Islet of Langerhans (tissue), 1 donor: ENCODE measurements around the gene CBFA2T2.
"Not testable (repeated sequence)": the region's sequence is repeated elsewhere in the genome, so short reads cannot be mapped to it uniquely, and the experiment has no call there.

Experiments
- FAIRE-seq: peaks from one replicate; lab custom pipeline; 2011; peaks lifted over from hg19 to GRCh38; lab: Jason Lieb, UNC

CBFA2T2 gene

DNA sequence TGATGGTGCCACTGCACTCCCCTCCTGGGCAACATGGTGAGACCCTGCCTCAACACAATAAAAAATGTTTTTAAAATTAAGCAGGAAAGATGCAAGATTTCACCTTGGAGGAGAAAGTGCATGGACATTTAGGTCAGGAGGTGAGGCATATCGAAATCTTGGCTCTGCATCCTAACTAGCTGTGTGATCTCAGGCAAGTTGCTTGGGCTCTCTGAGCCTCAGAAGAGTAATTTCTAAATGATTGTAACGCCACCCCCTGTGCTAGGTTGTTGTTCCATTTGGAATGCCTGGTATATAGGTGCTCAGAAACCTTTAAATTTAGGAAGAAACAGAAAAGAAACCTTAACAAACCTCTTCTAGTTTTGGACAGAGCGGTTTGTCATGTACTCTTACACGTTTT is 136.3 kb downstream of the CBFA2T2 start:
- FAIRE-seq: no peak

- FAIRE-seq: no peak
Observed at GRCh38 chr20:33627577-33628216, 137.8 kb downstream of the CBFA2T2 start.

DNA sequence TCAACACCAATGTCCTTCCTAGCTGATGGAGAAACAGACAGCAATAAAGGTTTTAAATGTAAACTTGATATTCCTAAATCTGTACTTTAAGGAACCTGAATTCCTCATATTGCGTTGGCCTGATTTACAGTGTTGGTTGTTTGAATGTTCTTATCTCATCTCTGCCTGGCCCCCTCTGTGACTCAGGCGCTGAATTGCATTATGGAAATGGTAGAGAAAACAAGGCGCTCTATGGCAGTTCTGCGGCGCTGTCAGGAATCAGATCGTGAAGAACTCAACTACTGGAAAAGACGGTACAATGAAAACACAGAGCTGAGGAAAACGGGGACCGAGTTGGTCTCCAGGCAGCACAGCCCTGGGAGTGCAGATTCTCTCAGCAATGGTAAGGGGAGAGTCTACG is 139.6 kb downstream of the CBFA2T2 start:
- FAIRE-seq: no peak

DNA sequence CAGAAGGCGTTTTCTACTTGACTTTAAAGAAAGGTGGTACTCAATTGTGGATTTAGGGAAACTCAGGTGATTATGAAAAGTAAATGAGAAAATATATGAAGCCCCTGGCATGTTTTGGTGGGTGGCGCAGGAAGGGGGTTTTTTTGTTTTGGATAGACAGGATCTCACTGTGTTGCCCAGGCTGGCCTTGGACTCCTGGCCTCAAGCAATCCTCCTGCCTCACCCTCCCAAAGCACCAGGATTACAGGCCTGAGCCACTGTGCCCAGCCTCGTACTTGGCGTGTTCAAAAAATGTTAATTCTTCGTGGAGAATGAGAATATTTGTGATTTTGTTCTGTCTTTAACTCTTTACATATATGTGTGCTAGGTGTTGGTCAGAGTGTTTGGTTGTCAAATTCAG is 140.1 kb downstream of the CBFA2T2 start:
- FAIRE-seq: no peak

DNA sequence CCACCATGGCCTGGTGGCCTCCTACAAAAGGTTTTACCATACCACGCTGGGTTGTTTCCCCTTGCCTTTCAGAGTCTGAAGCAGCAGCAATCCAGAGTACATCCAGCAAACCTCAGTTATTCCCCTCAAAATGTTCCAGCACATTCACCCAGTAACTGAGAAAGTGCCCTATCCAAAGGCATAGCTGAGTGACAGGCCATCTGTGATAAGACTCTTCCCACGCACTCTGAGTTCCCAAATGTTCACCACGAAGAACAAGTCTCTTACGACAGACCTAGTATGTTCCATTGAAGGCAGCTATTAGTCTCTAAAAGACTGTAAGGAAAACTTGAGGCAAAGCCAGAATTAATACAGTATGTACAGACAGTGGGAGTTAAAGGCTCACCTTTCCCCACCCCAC is 140.6 kb downstream of the CBFA2T2 start:
- no peak for FAIRE-seq

GRCh38 chr20:33631910-33632309 is 142.0 kb downstream of the CBFA2T2 start:
- FAIRE-seq: not testable (repeated sequence)

DNA sequence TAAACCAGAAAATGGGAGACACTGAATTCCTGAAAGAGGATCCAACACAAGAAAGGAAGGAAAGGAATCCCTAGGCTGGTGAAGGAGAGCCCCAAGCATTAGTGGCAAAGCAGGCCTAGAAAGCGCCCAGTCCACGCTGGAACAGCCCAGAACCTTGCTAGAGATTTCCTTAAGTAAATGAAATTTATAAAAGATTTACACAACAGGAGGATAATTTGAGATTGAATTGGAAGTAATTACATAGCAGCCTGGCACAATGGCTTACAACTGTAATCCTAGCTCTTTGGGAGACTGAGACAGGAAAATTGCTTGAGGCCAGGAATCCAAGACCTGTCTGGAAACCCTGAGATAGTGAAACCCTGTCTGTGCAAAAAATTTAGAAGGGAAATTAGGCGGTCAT is 145.4 kb downstream of the CBFA2T2 start:
- no peak for FAIRE-seq

- no peak for FAIRE-seq
Observed at GRCh38 chr20:33636776-33637175, 146.9 kb downstream of the CBFA2T2 start.

- FAIRE-seq: no peak
Observed at GRCh38 chr20:33640287-33640686, 150.4 kb downstream of the CBFA2T2 start.

DNA sequence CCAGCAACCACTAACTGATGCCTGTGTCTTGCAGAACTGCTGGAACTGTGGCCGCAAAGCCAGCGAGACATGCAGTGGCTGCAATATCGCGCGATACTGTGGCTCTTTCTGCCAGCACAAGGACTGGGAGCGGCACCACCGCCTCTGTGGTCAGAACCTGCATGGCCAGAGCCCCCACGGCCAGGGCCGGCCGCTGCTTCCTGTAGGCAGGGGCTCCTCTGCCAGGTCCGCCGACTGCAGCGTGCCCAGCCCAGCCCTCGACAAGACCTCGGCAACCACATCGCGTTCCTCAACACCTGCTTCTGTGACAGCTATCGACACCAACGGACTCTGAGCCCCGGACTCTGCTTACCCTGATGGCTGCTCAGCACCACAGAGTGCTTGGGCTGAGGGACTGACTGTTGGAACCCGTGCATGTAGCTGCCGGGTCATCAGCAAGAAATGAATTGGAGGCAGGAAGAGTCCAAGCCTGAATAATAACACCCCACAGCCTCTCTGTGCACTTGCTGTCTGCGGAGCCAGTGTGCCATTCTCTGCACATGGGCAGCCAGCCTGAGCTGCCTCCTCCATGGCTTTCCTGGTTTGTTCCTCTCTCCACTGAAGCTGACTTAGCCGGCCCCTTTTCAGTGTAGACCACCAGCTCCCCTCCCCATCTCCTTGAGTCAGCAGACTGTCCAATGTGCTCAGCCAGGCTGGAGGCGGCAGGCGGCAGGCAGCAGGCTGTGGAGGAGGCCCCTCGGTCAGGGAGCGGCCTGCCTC is 154.6 kb downstream of the CBFA2T2 start:
- no peak for FAIRE-seq

DNA sequence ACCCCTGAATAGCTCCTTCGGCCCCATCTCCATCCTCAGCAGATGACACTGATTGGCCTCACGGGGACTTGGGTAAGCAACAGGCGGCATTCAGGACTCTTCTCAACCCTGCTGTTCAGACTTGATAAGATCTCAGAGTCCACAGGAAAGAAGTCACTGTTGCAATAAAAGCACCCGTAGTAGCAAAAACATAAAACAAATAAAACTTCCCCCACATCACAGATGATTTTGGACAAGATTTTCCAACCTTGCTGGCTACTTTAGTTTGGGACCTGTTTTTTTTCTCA is 155.1 kb downstream of the CBFA2T2 start:
- no peak for FAIRE-seq

DNA sequence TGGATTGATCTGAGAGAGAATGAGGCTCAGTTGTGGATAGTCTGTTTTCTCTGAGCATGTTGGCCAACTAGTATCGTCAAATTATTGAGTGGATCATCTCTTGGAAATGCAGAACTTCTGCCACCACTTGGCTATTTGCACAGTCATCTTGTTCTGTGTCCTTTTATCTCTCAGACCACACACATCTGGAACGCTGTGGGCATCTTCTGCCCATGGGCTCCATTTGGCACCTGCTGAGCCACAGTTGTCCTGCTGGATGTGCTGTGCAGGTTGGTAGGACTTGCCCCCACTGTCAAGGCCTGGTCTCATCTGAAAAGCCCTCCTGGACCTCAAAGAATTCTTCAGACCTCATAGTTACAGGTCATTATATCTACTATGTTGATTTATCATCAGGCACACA is 155.5 kb downstream of the CBFA2T2 start:
- FAIRE-seq: no peak

- no peak for FAIRE-seq
Observed at GRCh38 chr20:33646191-33646590, 156.3 kb downstream of the CBFA2T2 start.

DNA sequence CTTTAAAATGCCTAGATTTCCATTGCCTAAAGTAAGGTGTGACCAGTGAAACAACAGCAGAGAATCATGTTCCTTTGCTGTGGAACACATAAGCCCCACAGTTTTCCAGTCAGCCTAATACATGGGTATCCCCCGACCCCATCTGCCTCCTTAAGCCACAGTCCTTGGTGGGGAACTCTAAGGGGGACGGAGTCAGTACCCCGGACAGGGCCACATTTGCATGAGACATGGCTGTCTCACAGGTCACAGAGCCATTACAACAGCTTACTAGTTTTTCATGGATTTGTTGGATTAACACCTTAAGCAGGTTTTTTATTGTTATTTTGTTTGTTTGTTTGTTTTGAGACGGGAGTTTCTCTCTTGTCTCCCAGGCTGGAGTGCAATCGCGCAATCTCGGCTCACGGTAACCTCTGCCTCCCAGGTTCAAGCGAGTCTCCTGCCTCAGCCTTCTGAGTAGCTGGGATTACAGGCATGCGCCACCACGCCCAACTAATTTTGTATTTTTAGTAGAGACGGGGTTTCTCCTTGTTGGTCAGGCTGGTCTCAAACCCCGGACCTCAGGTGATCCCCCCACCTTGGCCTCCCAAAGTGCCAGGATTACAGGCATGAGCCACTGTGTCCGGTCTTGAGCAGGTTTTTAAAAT is 157.2 kb downstream of the CBFA2T2 start:
- FAIRE-seq: not testable (repeated sequence)

- no peak for FAIRE-seq
Observed at GRCh38 chr20:33647603-33648395, 157.9 kb downstream of the CBFA2T2 start.

GRCh38 chr20:33648396-33649004 is 158.6 kb downstream of the CBFA2T2 start:
- FAIRE-seq: no peak

DNA sequence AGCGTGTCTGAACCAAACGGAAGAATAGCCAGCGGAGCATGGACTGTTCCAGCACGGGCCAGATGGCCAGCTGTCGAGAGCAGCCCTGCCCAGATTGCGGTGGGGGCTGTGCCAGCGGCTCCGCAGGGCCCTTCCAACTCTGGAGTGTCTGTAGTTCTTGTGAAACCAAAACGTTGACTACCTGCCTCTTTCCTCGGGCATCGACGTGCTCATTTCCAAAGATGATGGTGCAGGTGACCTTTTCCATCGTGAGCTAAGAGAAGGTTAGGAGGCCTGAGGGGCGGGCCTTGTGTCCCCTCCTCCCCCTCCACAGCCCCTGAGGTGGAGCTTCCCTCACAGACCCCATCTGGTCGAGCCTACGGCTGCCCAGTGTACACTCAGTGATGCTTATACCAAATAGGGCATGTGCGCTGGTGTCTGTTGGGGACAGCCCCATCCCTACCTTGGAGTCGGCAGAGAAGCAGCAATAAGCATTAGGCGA is 159.3 kb downstream of the CBFA2T2 start:
- FAIRE-seq: no peak

DNA sequence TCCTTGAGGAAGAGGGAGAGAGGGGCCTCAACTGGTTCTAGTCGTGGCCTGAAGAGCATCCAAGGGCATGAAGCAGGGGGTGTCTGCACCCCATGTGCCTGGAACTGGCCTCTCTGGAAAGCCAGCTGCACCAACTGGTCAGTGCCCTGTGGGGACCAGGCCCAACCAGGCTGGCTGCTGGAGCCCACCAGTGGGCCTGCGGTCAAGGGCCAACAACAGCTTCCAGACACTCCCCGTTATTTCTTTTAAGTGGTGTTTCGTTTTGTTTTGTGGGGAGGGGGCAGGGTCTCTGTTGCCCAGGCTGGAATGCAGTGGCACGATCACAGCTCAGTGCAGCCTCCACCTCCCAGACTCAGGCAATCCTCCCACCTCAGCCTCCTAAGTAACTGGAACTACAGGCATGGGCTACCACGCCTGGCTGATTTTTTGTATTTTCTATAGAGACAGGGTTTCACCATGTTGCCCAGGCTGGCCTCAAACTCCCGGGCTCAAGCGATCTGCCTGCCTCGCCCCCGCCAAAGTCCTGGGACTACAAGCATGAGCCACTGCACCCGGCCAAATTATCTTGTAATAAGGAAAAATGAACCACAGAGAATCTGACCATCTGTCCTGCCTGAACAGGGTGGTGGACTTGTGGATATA is 160.3 kb downstream of the CBFA2T2 start:
- no peak for FAIRE-seq

DNA sequence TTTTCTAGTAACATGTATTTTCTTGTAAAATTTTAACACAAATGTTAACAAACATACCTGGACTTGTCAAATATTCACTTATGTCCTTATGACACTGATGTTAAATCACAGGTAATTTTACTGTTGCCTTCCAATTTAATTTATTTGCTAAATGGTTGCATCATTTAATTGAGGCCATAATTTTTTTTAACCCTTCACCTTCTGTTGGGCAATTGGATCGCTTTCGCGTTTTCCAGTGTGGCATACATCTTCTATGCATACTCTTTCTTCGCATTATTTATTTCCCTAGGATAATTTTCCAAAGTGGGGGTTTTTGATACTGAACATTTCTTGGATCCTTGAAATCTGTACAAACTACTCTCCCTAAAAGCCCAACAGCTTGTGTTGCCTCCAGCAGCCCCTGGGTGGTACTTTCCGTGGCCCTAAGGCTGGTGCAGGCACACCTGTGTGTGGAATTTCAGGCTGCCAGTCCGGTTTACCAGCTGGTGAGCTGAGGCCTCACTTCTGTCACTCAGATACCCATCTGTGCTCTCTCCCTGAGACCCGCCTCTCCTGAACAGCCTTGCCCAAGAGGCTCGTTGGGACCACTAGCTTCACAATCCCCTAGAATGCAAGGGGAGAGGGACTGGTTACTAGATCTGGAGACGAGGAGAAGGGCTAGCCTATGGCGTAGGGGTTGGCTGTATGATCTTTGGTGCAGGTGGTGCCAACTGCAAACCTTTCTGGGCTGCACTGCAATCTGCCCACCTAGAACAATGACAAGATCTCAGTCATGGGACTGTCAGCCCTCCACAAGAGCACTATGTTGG is 161.1 kb downstream of the CBFA2T2 start:
- FAIRE-seq: no peak

- FAIRE-seq: no peak
Observed at GRCh38 chr20:33651562-33652048, 161.7 kb downstream of the CBFA2T2 start.
